HCT116 (cell line): ENCODE data around the gene SVBP. TPM values are rescaled to one million over a fixed set of nuclear protein-coding genes. Genes with fewer than 3 reads are reported as not detected.

Experiments
- ATAC-seq: fragments of 200-7000 bp; cut with Tn5 transposase; 2 replicates; pipeline ENCODE4 v1.9.1; 2020; ENCODE audit warnings: mild to moderate bottlenecking, moderate library complexity
- BruUV-seq: library from RNA; stranded (reverse); fragments of 400-500 nt; replicated peaks from 2 replicates; lab custom pipeline; 2021; lab: Mats Ljungman, UMichigan
- CTCF ChIA-PET: fragments of 300-600 bp; sonication (Branson Sonifier 250); formaldehyde crosslinking; loops from one replicate; lab custom pipeline; 2021; ENCODE audit warnings: antibody characterized with exemption; lab: Charles Lee
- POLR2A ChIA-PET: fragments of 300-600, 350-600 bp; sonication (Branson Sonifier 250); formaldehyde crosslinking; loops from one replicate; lab custom pipeline; 2021; ENCODE audit warnings: antibody characterized with exemption; lab: Charles Lee
- RAD21 ChIA-PET, 2 experiments: fragments of 300-600 bp; sonication (Branson Sonifier 250); formaldehyde crosslinking; loops; one replicate each; lab custom pipeline; 2023; ENCODE audit warnings: low total read pairs in 2 of 2; ENCODE audit not compliant: uncharacterized antibody in 2 of 2, unreplicated experiment in 2 of 2, low non-redundant PET in 1 of 2; lab: Charles Lee
- DNase-seq: peaks from one replicate; pipeline ENCODE4 v3.0.0-alpha.2; 2010; ENCODE audit warnings: low read depth, low spot score
- H2AFZ ChIP-seq: fragments of 200-600 bp; shearing (Covaris generic), sonication (generic); 2 replicates; pipeline ENCODE4 v1.6.1; 2017; ENCODE audit warnings: low read depth, mixed run types, mixed read lengths, antibody characterized with exemption, low read length; ENCODE audit not compliant: poor library complexity, severe bottlenecking
- H3K27ac ChIP-seq: 2 replicates; pipeline ENCODE4 v1.5.1; 2012; ENCODE audit warnings: low read depth, low read length
- H3K27me3 ChIP-seq: fragments of 200-600 bp; sonication (generic); 2 replicates; pipeline ENCODE4 v1.6.1; 2016; ENCODE audit warnings: mixed run types, low read length, mixed read lengths; ENCODE audit not compliant: insufficient read depth
- H3K36me3 ChIP-seq, 2 experiments: fragments of 200-500 bp in 1 of 2; fragments of 200-600 bp in 1 of 2; sonication (Bioruptor generic) in 1 of 2; sonication (generic) in 1 of 2; 2 replicates each; pipeline versions ENCODE4 v1.5.1 to v1.6.1; 2014 to 2016; ENCODE audit warnings: low read length in 2 of 2, inconsistent platforms in 1 of 2, mixed read lengths in 1 of 2, mixed run types in 1 of 2; ENCODE audit not compliant: insufficient read depth in 2 of 2, control insufficient read depth in 1 of 2
- H3K4me1 ChIP-seq, 2 experiments: fragments of 200-600 bp in 1 of 2; sonication (generic) in 1 of 2; 2 replicates each; pipeline versions ENCODE4 v1.5.1 to v1.6.1; 2012 to 2017; ENCODE audit warnings: low read length in 2 of 2, inconsistent platforms in 1 of 2, mild to moderate bottlenecking in 1 of 2, mixed read lengths in 1 of 2, mixed run types in 1 of 2, moderate library complexity in 1 of 2; ENCODE audit not compliant: insufficient read depth in 2 of 2, control insufficient read depth in 1 of 2
- H3K4me2 ChIP-seq: fragments of 200-600 bp; sonication (generic); 2 replicates; pipeline ENCODE4 v1.6.1; 2017; ENCODE audit warnings: mixed run types, low read length, mixed read lengths
- H3K4me3 ChIP-seq, 2 experiments: fragments of 200-600 bp in 1 of 2; sonication (generic) in 1 of 2; replicated peaks in 1 of 2; 2 replicates each; pipeline ENCODE4 v1.5.1; 2011 to 2016; ENCODE audit warnings: low read length in 2 of 2, control low read depth in 1 of 2, low read depth in 1 of 2, mild to moderate bottlenecking in 1 of 2, mixed read lengths in 1 of 2, mixed run types in 1 of 2
- H3K79me2 ChIP-seq: fragments of 200-600 bp; sonication (generic); 2 replicates; pipeline ENCODE4 v1.6.1; 2017; ENCODE audit warnings: mild to moderate bottlenecking, mixed run types, low read length, moderate library complexity, mixed read lengths; ENCODE audit not compliant: insufficient read depth
- H3K9ac ChIP-seq: fragments of 200-600 bp; sonication (generic); 2 replicates; pipeline ENCODE4 v1.6.1; 2016; ENCODE audit warnings: low read length, mixed read lengths
- H3K9me2 ChIP-seq: fragments of 200-600 bp; sonication (generic), shearing (Covaris generic); 2 replicates; pipeline ENCODE4 v1.6.1; 2017; ENCODE audit warnings: mixed run types, mild to moderate bottlenecking, moderate library complexity; ENCODE audit not compliant: insufficient read depth
- H3K9me3 ChIP-seq, 2 experiments: fragments of 200-500 bp in 1 of 2; fragments of 200-600 bp in 1 of 2; sonication (Bioruptor generic) in 1 of 2; sonication (generic) in 1 of 2; 2 replicates each; pipeline ENCODE4 v1.6.1; 2014 to 2017; ENCODE audit warnings: low read length in 2 of 2, mixed read lengths in 2 of 2, inconsistent platforms in 1 of 2, low read depth in 1 of 2, mild to moderate bottlenecking in 1 of 2, mixed run types in 1 of 2, moderate library complexity in 1 of 2; ENCODE audit not compliant: control insufficient read depth in 1 of 2, insufficient read depth in 1 of 2
- H4K20me1 ChIP-seq: fragments of 200-600 bp; sonication (generic), shearing (Covaris generic); 2 replicates; pipeline ENCODE4 v1.6.1; 2017; ENCODE audit warnings: mixed run types, mild to moderate bottlenecking, moderate library complexity; ENCODE audit not compliant: insufficient read depth
- CBX3 ChIP-seq: IDR thresholded peaks from 2 replicates; pipeline ENCODE4 v1.6.1; 2012; ENCODE audit warnings: low read depth
- CEBPB ChIP-seq: IDR thresholded peaks from 2 replicates; pipeline ENCODE4 v1.6.1; 2012; ENCODE audit warnings: low read depth
- EGR1 ChIP-seq: IDR thresholded peaks from 2 replicates; pipeline ENCODE4 v1.6.1; 2012; ENCODE audit warnings: low read depth
- ELF1 ChIP-seq: IDR thresholded peaks from 2 replicates; pipeline ENCODE4 v1.6.1; 2012; ENCODE audit warnings: low read depth, borderline replicate concordance
- EZH2 ChIP-seq: fragments of 200-600 bp; sonication (generic); IDR thresholded peaks from 2 replicates; pipeline ENCODE4 v1.6.1; 2017; ENCODE audit warnings: antibody characterized with exemption, mixed run types
- EZH2phosphoT487 ChIP-seq: fragments of 200-600 bp; IDR thresholded peaks from 2 replicates; pipeline ENCODE4 v1.6.1; 2018; ENCODE audit warnings: antibody characterized with exemption, borderline replicate concordance
- FOSL1 ChIP-seq: IDR thresholded peaks from 2 replicates; pipeline ENCODE4 v1.6.1; 2012; ENCODE audit warnings: low read depth
- JUND ChIP-seq: IDR thresholded peaks from 2 replicates; pipeline ENCODE4 v1.6.1; 2012
- MAX ChIP-seq: IDR thresholded peaks from 2 replicates; pipeline ENCODE4 v1.6.1; 2012
- POLR2A ChIP-seq: IDR thresholded peaks from 2 replicates; pipeline ENCODE4 v1.7.0; 2011; ENCODE audit warnings: borderline replicate concordance; ENCODE audit not compliant: insufficient read depth, insufficient read length; ENCODE audit errors: extremely low read depth
- POLR2AphosphoS5 ChIP-seq: IDR thresholded peaks from 2 replicates; pipeline ENCODE4 v1.6.1; 2011; ENCODE audit warnings: mild to moderate bottlenecking, low read depth, low read length, moderate library complexity
- RAD21 ChIP-seq: IDR thresholded peaks from 2 replicates; pipeline ENCODE4 v1.6.1; 2012; ENCODE audit warnings: low read depth, mild to moderate bottlenecking
- REST ChIP-seq: IDR thresholded peaks from 2 replicates; pipeline ENCODE4 v1.6.1; 2012; ENCODE audit warnings: low read depth
- SIN3A ChIP-seq: IDR thresholded peaks from 2 replicates; pipeline ENCODE4 v1.6.1; 2012; ENCODE audit warnings: low read depth
- SP1 ChIP-seq: IDR thresholded peaks from 2 replicates; pipeline ENCODE4 v1.6.1; 2012; ENCODE audit warnings: low read depth
- SRF ChIP-seq: IDR thresholded peaks from 2 replicates; pipeline ENCODE4 v1.6.1; 2012; ENCODE audit warnings: low read depth
- TCF7L2 ChIP-seq: IDR thresholded peaks from 2 replicates; pipeline ENCODE4 v1.7.0; 2011; ENCODE audit warnings: borderline replicate concordance, inconsistent platforms; ENCODE audit not compliant: insufficient read depth, insufficient read length; ENCODE audit errors: extremely low read depth
- YY1 ChIP-seq: IDR thresholded peaks from 2 replicates; pipeline ENCODE4 v1.6.1; 2011; ENCODE audit warnings: low read length, low read depth, moderate library complexity, mild to moderate bottlenecking; ENCODE audit not compliant: insufficient replicate concordance; ENCODE audit errors: extremely low read depth
- ZFX ChIP-seq: fragments of 450-650 bp; IDR thresholded peaks from 2 replicates; pipeline ENCODE4 v1.6.1; 2017
- ZNF274 ChIP-seq: fragments of 200-500 bp; sonication (Bioruptor generic); IDR thresholded peaks from 2 replicates; pipeline ENCODE4 v1.6.1; 2014; ENCODE audit warnings: mild to moderate bottlenecking, low read depth, low read length, inconsistent platforms
- intact Hi-C: fragments of 100-400 bp; cut with micrococcal nuclease; formaldehyde crosslinking; loops from 2 replicates; pipeline ENCODE4 v1.10.0; 2022
- total RNA-seq: library from RNA; stranded (reverse); gene quantifications from one replicate; pipeline ENCODE4 v1.2.1, GENCODE V29; 2021; ENCODE audit not compliant: unreplicated experiment
- TF ChIP-seq, protein P1 (sequence below): IDR thresholded peaks from 2 replicates; pipeline ENCODE4 v1.6.1; 2011; ENCODE audit warnings: mild to moderate bottlenecking, low read length, moderate library complexity; ENCODE audit not compliant: insufficient replicate concordance; ENCODE audit errors: extremely low read depth
- TF ChIP-seq, protein P2 (sequence below): IDR thresholded peaks from 2 replicates; pipeline ENCODE4 v1.6.1; 2012

Gene SVBP
- total RNA-seq, 1 experiment from 2014 or later, result 14.4 TPM

DNA sequence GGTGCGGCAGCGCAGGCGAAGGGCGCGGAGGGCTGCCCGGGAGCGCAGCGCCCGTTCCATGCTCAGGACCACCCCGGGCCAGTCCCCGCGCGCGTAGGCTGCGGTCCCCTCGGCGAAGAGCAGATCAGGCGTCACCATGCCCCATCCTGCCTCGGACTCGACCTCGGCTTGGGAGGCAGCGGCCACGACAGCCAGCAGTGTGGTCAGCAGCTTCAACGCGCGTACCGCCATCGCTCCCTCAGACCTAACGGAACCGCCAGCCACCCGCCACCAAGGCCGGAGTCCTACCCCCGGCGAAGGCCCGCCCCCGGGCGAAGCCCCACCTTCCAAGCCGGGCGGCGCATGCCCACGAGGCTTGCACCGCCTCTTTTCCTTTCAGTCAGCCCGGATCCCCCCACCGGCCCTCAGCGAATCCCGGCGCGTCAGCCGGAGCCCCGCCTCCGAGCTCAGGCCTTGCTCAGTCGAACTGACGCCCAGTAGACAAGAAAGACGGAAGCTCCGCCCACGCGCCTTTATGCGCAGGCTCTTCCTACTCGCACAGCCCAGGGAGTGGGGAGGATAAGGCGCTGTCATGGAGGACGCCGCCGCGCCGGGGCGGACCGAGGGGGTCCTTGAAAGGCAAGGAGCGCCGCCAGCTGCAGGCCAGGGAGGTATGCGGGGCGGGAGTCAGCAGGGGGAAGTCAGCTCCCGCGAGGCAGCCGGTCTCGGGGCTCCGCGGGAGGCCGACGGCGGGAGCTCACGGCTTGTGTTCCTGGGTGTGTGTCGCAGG lies 50.3 kb downstream of the SVBP start, which contains the start of the genes C1orf50 and P3H1:
Gene C1orf50 (plus strand): TSS at position 509 of the 769 bp plus-strand sequence. CDS start 63 bp downstream, at position 572.
Gene P3H1 (minus strand): TSS at position 288 of the 769 bp plus-strand sequence. CDS start 57 bp downstream, at position 231.
- ChIA-PET RAD21 (interaction anchor here (0.6 to 1.7 kb wide), 4 partner anchors 21 to 307 kb away, joined by 3 to 8 read pairs (median 6); partner anchors contain the start of gene ZNF691 (in 1 of the 2)), POLR2A (interaction anchor here (1.4 to 1.9 kb wide), 2 partner anchors 11 to 85 kb away, joined by 4 to 5 read pairs; partner anchors contain the start of gene YBX1), CTCF (interaction anchor here (0.7 to 3.4 kb wide), 11 partner anchors 9 to 593 kb away, joined by 3 to 25 read pairs (median 5); partner anchors contain the start of gene ZNF691)
- peak; percentile 96 for DNase-seq
- Histone ChIP-seq H3K9me3 (no peaks in the 10 kb centered on the region), H3K4me3 (peak within 1 kb of the TSS; percentile 76 to 84), H3K27me3 (no peaks in the 10 kb centered on the region), H2AFZ (peak within 1 kb of the TSS; percentile 60), H3K9ac (peak within 1 kb of the TSS; percentile 81), H3K9me2 (no peaks in the 10 kb centered on the region), H3K79me2 (peaks cover 19% of the 10 kb centered on the region), H3K4me1 (peaks cover 11 to 18% of the 10 kb centered on the region in 2 experiments; a peak in 3 of 4 replicates), H3K36me3 (peaks cover 0 to 2% of the 10 kb centered on the region in 2 experiments; a peak in 2 of 4 replicates), H4K20me1 (no peaks in the 10 kb centered on the region; the same call in 1 of the 2 replicates), H3K4me2 (peak within 1 kb of the TSS; percentile 77), H3K27ac (peak within 1 kb of the TSS; percentile 70)
- peak; percentile 92 for ATAC-seq
- no TSS peak for BruUV-seq
- intact Hi-C loops, result loop anchor here (10.0 kb wide), 1 partner anchor 1422 kb away; no protein-coding TSS in a partner anchor
- TF ChIP-seq EZH2 (no peak), JUND (no peak), RAD21 (no peak), FOSL1 (no peak), ELF1 (no peak; the same call in 1 of the 2 replicates), REST (no peak), POLR2AphosphoS5 (peak; percentile 97), ZFX (peak; percentile 64), EZH2phosphoT487 (no peak), ZNF274 (no peak), EGR1 (peak; percentile 95), POLR2A (peak; percentile 86), CEBPB (no peak), CBX3 (no peak), SRF (no peak), TCF7L2 (peak; percentile 34), MAX (peak; percentile 27; the same call in 1 of the 2 replicates), SIN3A (peak; percentile 77; the same call in 1 of the 2 replicates), SP1 (no peak), YY1 (peak; percentile 83)
- TF ChIP-seq, protein P1, sequence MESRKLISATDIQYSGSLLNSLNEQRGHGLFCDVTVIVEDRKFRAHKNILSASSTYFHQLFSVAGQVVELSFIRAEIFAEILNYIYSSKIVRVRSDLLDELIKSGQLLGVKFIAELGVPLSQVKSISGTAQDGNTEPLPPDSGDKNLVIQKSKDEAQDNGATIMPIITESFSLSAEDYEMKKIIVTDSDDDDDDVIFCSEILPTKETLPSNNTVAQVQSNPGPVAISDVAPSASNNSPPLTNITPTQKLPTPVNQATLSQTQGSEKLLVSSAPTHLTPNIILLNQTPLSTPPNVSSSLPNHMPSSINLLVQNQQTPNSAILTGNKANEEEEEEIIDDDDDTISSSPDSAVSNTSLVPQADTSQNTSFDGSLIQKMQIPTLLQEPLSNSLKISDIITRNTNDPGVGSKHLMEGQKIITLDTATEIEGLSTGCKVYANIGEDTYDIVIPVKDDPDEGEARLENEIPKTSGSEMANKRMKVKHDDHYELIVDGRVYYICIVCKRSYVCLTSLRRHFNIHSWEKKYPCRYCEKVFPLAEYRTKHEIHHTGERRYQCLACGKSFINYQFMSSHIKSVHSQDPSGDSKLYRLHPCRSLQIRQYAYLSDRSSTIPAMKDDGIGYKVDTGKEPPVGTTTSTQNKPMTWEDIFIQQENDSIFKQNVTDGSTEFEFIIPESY, result no peak
- TF ChIP-seq, protein P2, sequence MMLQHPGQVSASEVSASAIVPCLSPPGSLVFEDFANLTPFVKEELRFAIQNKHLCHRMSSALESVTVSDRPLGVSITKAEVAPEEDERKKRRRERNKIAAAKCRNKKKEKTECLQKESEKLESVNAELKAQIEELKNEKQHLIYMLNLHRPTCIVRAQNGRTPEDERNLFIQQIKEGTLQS, result no peak
